SW480 (cell line): ENCODE results near the gene IFT20.
"Not testable (repeated sequence)": the region's sequence is repeated elsewhere in the genome, so short reads cannot be mapped to it uniquely, and the experiment has no call there.

Experiments
- DNase-seq: peaks from one replicate; pipeline ENCODE4 v3.0.0-alpha.2; 2016; ENCODE audit warnings: low spot score

Gene IFT20

GRCh38 chr17:28315846-28316705 lies 19.2 kb downstream of the IFT20 start:
- no peak for DNase-seq

- DNase-seq, result no peak
These were observed 21.4 kb downstream of the IFT20 start for GRCh38 chr17:28313841-28314240.

GRCh38 chr17:28306954-28307401 lies 28.3 kb downstream of the IFT20 start:
- DNase-seq, result no peak

GRCh38 chr17:28298449-28298848 lies 36.8 kb downstream of the IFT20 start:
- no peak for DNase-seq

- no peak for DNase-seq
These were observed 39.3 kb downstream of the IFT20 start for GRCh38 chr17:28295677-28296578.

- DNase-seq, result no peak
These were observed 41.3 kb downstream of the IFT20 start for GRCh38 chr17:28293994-28294393.

- DNase-seq, result not testable (repeated sequence)
These were observed 42.4 kb downstream of the IFT20 start for GRCh38 chr17:28292878-28293277.

GRCh38 chr17:28291780-28292330 lies 43.4 kb downstream of the IFT20 start:
- DNase-seq, result no peak

GRCh38 chr17:28290703-28291102 lies 44.6 kb downstream of the IFT20 start:
- no peak for DNase-seq

GRCh38 chr17:28285965-28286364 lies 49.3 kb downstream of the IFT20 start:
- no peak for DNase-seq

GRCh38 chr17:28282596-28282995 lies 52.7 kb downstream of the IFT20 start:
- DNase-seq, result peak; percentile 29

GRCh38 chr17:28280826-28281225 lies 54.4 kb downstream of the IFT20 start:
- no peak for DNase-seq

GRCh38 chr17:28279411-28279810 lies 55.9 kb downstream of the IFT20 start:
- no peak for DNase-seq
